ENCODE data around the gene RNF157. TPM values are rescaled to one million over a fixed set of nuclear protein-coding genes. Genes with fewer than 3 reads are reported as not detected.
A peak's percentile ranks its signal among the peaks of the same experiment; 100 is the strongest.

The RNF157 gene
- total and polyA plus RNA-seq, 9 of the 15 experiments (the other 6 are each of a cell fraction or from before 2014, with no cell fraction given), result 8.1 to 31.7 (median 20.8) TPM

- TF ChIP-seq MEF2D (tag; conservative IDR thresholded peaks at IDR 0.05; ENCODE audit: low read depth), result no peak
- 0 out of 2 replicates have a peak, but pooled peaks have one; percentile 19 for TF ChIP-seq NBN (IDR thresholded peaks at IDR 0.05; ENCODE audit: low read depth)
- no peak for TF ChIP-seq FOXP4 (CRISPR knock-in tag; IDR thresholded peaks at IDR 0.05; ENCODE audit: borderline replicate concordance)
- peak; percentile 61 for TF ChIP-seq ZNF316 (IDR thresholded peaks at IDR 0.05)
- no peak for TF ChIP-seq REST (IDR thresholded peaks at IDR 0.05; ENCODE audit: borderline replicate concordance)
- 0 out of 2 replicates have a peak, but pooled peaks have one; percentile 54 for TF ChIP-seq REST (CRISPR knock-in tag; IDR thresholded peaks at IDR 0.05; ENCODE audit: low read depth)
- TF ChIP-seq ZNF444 (CRISPR knock-in tag; IDR thresholded peaks at IDR 0.05), result no peak
- peak; percentile 65 for TF ChIP-seq TAF1 (IDR thresholded peaks at IDR 0.05; ENCODE audit: control insufficient read depth, extremely low read depth, insufficient read depth, low read length, severe bottlenecking)
- no peak for TF ChIP-seq RBM22 (IDR thresholded peaks at IDR 0.05; ENCODE audit: low read depth, low read length, poor library complexity, severe bottlenecking)
- TF ChIP-seq JUND (IDR thresholded peaks at IDR 0.05; ENCODE audit: borderline replicate concordance, low read depth, low read length), result no peak; the same call in 1 of the 2 replicates
- TF ChIP-seq JUND (tag; IDR thresholded peaks at IDR 0.05; ENCODE audit: borderline replicate concordance, low read depth, low read length), result 0 out of 3 replicates have a peak, but pooled peaks have one; percentile 28
- peak; percentile 52; the same call in 1 of the 2 replicates for TF ChIP-seq HLTF (IDR thresholded peaks at IDR 0.05)
- no peak for TF ChIP-seq SREBF2 (CRISPR knock-in tag; IDR thresholded peaks at IDR 0.05)
- peak; percentile 89 for TF ChIP-seq NKRF (IDR thresholded peaks at IDR 0.05; ENCODE audit: borderline replicate concordance)
- TF ChIP-seq ETV1 (tag; conservative IDR thresholded peaks at IDR 0.05; ENCODE audit: low read depth), result peak; percentile 84
These were observed 136.8 kb downstream of the RNF157 start, which contains the start of gene EXOC7 (continued) for GRCh38 chr17:76103274-76104139.
